Skeletal muscle satellite cell (primary cell): ENCODE data around the gene GPER1.
"Not testable (repeated sequence)": the region's sequence is repeated elsewhere in the genome, so short reads cannot be mapped to it uniquely, and the experiment has no call there.

ENCODE experiments used
- H3K27me3 ChIP-seq: 2 replicates; pipeline ENCODE4 v1.7.0; 2013; ENCODE audit warnings: low read length; ENCODE audit not compliant: control insufficient read depth, insufficient read depth
- H3K36me3 ChIP-seq: 2 replicates; pipeline ENCODE4 v1.7.0; 2013; ENCODE audit warnings: mild to moderate bottlenecking, control low read depth, low read length; ENCODE audit not compliant: insufficient read depth
- H3K4me1 ChIP-seq: 2 replicates; pipeline ENCODE4 v1.7.0; 2013; ENCODE audit warnings: low read length; ENCODE audit not compliant: control insufficient read depth, insufficient read depth
- H3K4me2 ChIP-seq: 2 replicates; pipeline ENCODE4 v1.7.0; 2013; ENCODE audit warnings: mild to moderate bottlenecking, low read length
- H3K4me3 ChIP-seq: 2 replicates; pipeline ENCODE4 v1.7.0; 2013; ENCODE audit warnings: low read length
- H3K9ac ChIP-seq: 2 replicates; pipeline ENCODE4 v1.7.0; 2013; ENCODE audit warnings: mild to moderate bottlenecking, low read depth, low read length, moderate library complexity
- H3K9me3 ChIP-seq: replicated peaks from 2 replicates; pipeline ENCODE4 v1.7.0; 2013; ENCODE audit warnings: mild to moderate bottlenecking, control low read depth, low read length

GPER1 gene

DNA sequence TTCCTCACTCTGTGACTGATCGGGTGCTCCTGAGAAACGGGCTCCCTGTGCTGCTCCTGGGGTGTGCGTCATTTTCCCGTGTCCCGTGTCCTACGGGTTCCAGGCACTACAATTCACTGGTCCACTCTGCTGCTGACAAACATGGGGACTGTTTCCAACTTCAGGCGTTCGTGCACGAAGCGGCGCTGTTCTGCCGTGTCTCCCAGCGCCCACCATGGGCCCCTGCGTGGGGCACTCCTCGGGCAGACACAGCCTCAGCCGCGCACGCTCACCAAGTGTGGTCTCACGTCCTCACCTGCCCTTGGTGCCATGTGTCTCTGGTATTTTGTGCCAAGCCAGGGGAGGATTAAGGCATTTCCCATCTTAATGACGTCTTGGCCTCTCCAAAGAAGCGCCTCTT is 24.6 kb upstream of the GPER1 start:
- no peaks in the 10 kb centered on the region for H3K9me3 ChIP-seq
- no peak overlapping the region for H3K4me2 ChIP-seq
- no peak overlapping the region for H3K9ac ChIP-seq
- H3K4me3 ChIP-seq = no peak overlapping the region
- H3K27me3 ChIP-seq = no peaks in the 10 kb centered on the region
- H3K36me3 ChIP-seq = no peaks in the 10 kb centered on the region
- H3K4me1 ChIP-seq = peaks cover 7% of the 10 kb centered on the region

DNA sequence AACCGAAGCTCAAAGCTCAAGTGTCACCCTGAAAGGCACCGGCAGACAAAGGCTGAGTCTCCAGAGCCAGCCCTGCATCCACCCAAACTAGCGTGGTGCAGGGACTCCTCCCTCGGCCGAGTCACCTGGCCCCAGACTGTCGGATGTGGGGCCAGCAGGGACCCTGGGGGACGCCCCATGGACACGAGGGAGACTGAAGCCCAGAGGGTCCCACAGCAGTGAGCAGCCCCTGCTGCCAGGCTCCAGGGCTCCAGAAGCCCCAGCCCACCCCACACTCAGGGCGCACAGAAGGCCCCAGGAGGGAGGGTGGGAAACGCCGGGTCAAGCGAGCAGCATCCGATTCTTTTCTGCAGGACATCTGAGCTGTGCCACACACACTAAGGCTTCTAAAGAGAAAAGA is 23.3 kb upstream of the GPER1 start:
- Histone ChIP-seq H3K9ac (no peak overlapping the region), H3K27me3 (no peaks in the 10 kb centered on the region), H3K9me3 (no peaks in the 10 kb centered on the region), H3K4me3 (no peak overlapping the region), H3K4me2 (no peak overlapping the region), H3K36me3 (no peaks in the 10 kb centered on the region), H3K4me1 (peaks cover 7% of the 10 kb centered on the region)

DNA sequence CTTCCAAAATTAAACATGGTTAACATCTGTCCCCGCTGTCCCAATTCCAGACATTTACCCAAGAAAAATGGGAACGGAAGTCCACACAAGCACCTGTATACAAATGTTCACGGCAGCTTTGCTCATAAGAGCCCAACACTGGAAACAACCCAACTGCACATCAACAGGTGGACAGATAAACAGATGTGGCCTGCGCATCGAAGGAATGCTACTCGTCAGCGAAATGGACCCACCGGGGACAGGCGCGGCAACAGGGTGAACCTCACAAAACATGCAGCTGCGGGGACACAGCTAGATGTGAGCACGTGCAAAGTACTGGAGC is 22.7 kb upstream of the GPER1 start:
- Histone ChIP-seq H3K4me2 (peak overlapping the region; percentile 86), H3K36me3 (no peaks in the 10 kb centered on the region), H3K4me1 (peaks cover 7% of the 10 kb centered on the region), H3K9ac (no peak overlapping the region), H3K4me3 (peak overlapping the region; percentile 48), H3K27me3 (no peaks in the 10 kb centered on the region), H3K9me3 (no peaks in the 10 kb centered on the region)

DNA sequence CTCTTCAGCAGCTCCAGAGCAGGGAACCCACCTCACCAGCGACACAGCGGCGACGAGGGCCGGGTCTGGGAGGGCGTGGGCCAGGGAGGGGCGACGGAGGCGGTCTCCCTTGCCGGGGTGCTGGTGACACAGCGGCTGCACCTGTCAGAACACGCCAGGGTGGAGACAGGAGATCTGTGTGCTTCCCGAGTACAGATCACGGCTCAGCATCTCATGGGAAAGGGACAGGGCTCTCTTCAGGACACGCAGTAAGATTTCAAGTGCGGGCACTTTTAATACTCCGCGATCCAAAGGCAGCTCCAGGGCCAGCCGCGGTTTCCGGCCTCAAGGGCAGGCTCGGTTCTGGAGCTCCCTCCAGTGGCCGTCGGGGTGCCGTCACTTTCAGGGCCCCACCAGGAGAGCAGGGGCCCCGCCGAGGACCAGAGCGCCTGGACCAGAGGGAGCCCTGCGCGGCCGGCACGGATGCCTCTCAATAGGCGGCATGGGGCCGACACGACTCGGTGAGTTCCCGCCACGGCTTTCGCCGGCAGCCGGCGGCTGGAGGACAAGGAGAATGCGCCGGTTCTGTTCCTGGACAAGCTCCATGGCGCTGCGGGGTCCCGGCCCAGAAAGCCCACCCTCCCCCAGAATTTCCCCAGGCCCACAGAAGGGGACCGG is 22.2 kb upstream of the GPER1 start:
- H3K9ac ChIP-seq = no peak overlapping the region
- H3K4me3 ChIP-seq = peak overlapping the region; percentile 48
- peak overlapping the region; percentile 86 for H3K4me2 ChIP-seq
- no peaks in the 10 kb centered on the region for H3K9me3 ChIP-seq
- H3K36me3 ChIP-seq = no peaks in the 10 kb centered on the region
- no peaks in the 10 kb centered on the region for H3K27me3 ChIP-seq
- peaks cover 7% of the 10 kb centered on the region for H3K4me1 ChIP-seq

DNA sequence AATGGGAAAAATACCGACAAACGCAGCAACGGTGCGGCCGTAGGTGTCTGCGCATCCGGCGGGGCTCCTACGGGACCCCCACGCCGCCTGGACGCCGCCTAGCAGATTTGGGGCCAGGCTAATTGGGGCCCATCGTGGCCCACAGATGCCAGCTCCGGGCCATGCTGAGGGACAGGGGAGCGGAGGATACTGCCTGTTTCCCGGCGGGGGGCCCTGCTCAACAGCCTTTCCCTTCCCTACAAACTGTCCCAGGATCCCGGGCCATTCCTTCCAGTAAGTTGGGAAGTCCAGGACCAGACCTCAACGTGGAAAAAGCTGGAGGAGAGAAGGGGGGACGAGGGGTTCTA is 21.7 kb upstream of the GPER1 start:
- H3K9ac ChIP-seq = no peak overlapping the region
- peaks cover 7% of the 10 kb centered on the region for H3K4me1 ChIP-seq
- H3K4me3 ChIP-seq = no peak overlapping the region
- no peaks in the 10 kb centered on the region for H3K36me3 ChIP-seq
- H3K9me3 ChIP-seq = no peaks in the 10 kb centered on the region
- no peaks in the 10 kb centered on the region for H3K27me3 ChIP-seq
- peak overlapping the region; percentile 86 for H3K4me2 ChIP-seq

DNA sequence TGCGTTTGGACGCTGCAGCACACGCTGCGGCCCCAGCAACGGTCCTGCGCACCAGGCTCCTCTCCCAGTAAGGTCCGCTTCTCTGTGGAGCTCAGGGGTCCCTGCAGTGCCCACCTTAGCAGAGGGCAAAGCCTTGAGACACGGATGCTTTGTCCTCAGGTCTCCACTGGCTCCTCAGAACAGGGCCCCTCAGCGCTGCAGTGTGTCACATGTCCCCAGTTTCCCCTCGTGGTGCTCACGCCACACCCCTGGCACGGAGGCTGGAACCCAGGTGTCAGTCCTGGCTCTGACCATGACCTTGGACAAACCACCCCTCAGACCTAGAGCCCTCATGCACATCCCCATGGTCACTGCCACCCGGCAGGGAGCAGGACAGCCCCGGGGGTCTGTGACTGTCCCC is 19.9 kb upstream of the GPER1 start:
- no peaks in the 10 kb centered on the region for H3K27me3 ChIP-seq
- no peak overlapping the region for H3K9ac ChIP-seq
- no peaks in the 10 kb centered on the region for H3K36me3 ChIP-seq
- H3K4me1 ChIP-seq = peaks cover 7% of the 10 kb centered on the region
- H3K4me3 ChIP-seq = no peak overlapping the region
- H3K9me3 ChIP-seq = no peaks in the 10 kb centered on the region
- H3K4me2 ChIP-seq = no peak overlapping the region

DNA sequence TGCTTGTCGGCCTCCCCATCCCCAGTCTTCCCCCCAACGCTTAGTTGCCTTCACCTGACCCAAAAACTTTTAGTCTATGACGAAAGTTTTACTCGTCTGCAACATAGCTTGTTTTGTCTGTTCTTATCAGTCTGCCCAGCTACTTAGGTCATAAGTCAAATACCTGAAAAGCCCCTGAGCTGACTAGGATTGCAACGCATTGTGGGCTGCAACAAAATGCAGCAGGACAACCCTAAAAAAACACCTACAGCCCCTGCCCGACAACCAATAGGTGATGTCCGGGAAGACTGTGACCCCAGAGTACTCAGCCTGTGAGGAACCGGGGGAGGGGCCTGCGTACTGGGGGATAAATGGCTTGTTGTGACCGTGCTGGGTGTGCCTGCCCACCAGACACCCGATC is 19.3 kb upstream of the GPER1 start:
- Histone ChIP-seq H3K36me3 (no peaks in the 10 kb centered on the region), H3K27me3 (no peaks in the 10 kb centered on the region), H3K4me3 (no peak overlapping the region), H3K9me3 (no peaks in the 10 kb centered on the region), H3K4me2 (no peak overlapping the region), H3K4me1 (peaks cover 7% of the 10 kb centered on the region), H3K9ac (no peak overlapping the region)

DNA sequence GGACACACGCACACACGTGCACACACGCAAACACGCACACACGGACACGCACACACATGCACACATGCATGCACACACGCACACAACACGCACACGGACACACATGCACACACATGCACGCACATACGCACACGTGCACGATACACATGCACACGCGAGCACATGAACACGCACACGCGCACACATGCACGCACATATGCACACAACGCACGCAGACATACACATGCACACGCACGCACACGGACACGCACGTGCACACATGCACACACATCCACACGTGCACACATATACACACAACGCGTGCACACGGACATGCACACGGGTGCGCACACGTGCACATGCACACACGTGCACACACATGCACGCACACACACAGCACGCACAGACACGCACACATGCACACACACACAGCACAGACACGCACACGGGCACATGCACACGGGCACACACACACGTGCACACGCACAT is 17.3 kb upstream of the GPER1 start:
- H3K9ac ChIP-seq = no peak overlapping the region
- H3K27me3 ChIP-seq = no peaks in the 10 kb centered on the region
- H3K4me3 ChIP-seq = no peak overlapping the region
- no peaks in the 10 kb centered on the region for H3K36me3 ChIP-seq
- H3K9me3 ChIP-seq = no peaks in the 10 kb centered on the region
- peaks cover 3% of the 10 kb centered on the region for H3K4me1 ChIP-seq
- no peak overlapping the region for H3K4me2 ChIP-seq

DNA sequence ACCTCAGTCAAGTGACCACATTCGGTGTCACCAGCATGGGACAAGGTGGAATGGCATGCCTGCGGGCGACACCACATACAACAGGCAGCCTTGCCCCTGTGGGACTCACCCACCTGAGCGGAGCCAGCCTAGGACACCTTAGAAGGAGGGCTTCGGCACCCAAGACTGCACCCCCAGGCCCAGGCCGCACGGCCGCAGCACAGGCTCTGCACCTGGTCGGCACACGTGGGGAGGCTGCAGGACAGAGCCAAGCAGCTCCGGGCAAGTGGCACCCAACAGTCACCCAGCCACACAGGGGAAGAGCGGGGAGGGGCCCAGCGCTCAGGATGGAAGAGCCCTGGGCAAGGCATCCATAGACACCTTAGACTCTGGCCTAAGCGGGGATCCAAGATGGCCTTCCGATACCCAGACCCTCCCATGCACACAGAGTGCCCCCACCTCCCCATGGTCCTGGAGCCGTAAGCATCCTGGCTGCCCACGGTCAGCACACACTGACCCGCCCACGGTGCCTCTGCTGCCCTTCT is 16.1 kb upstream of the GPER1 start:
- Histone ChIP-seq H3K9ac (no peak overlapping the region), H3K27me3 (no peaks in the 10 kb centered on the region), H3K4me3 (no peak overlapping the region), H3K36me3 (no peaks in the 10 kb centered on the region), H3K4me1 (peaks cover 7% of the 10 kb centered on the region), H3K9me3 (no peaks in the 10 kb centered on the region), H3K4me2 (no peak overlapping the region)

DNA sequence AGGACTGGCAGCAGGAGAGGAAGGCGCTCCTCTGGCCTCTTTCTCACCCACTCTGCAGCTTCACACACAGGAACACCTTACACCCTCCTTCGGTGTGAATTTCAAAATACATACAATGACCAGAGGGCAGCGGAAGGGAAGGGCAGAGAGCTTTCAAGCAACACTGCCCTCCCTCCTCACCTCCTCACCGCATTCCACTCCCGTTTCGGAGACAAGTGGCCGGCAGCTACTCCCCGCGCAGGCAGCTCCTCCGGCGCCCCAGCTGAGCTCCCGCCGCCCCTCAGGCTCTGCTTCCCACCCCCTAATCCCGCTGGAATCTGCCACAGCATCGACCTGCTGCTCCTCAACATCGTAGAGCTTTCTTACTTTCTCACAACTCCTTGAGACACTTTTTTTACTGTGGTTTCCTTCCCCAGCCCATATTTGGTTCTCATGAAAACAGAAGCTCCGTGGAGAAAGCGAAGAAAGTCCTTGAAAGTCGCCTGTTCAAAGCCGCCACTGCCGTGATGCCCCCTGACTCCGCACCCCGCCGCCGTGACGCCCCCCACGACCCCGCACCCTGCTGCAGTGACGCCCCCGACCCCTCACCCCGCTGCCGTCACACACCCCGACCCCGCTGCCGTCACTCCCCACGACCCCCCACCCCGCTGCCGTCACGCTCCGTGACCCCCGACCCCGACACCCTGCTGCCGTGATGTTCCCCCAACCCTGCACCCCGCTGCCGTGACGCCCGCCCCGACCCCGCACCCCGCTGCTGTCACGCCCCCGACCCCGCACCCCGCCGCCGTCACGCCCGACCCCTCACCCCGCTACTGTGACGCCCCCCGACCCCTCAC is 14.6 kb upstream of the GPER1 start:
- no peaks in the 10 kb centered on the region for H3K36me3 ChIP-seq
- no peak overlapping the region for H3K9ac ChIP-seq
- H3K4me3 ChIP-seq = no peak overlapping the region
- H3K4me2 ChIP-seq = no peak overlapping the region
- H3K9me3 ChIP-seq = no peaks in the 10 kb centered on the region
- peaks cover 9% of the 10 kb centered on the region for H3K4me1 ChIP-seq
- no peaks in the 10 kb centered on the region for H3K27me3 ChIP-seq

DNA sequence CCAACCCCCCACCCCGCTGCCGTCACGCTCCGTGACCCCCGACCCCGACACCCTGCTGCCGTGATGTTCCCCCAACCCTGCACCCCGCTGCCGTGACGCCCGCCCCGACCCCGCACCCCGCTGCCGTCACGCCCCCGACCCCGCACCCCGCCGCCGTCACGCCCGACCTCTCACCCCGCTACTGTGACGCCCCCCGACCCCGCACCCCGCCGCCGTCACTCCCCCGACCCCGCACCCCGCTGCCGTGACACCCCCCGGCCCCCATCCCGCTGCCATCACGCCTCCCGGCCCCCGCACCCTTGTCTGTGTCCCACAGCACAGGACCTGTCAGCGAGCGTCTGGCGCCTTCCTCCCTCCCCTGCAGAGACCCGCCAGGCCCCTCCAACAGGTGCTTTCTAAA is 13.9 kb upstream of the GPER1 start:
- not testable (repeated sequence) for H3K27me3 ChIP-seq, H3K36me3 ChIP-seq, H3K9me3 ChIP-seq, H3K9ac ChIP-seq, H3K4me2 ChIP-seq, H3K4me3 ChIP-seq, H3K4me1 ChIP-seq
